ENCODE measurements around the gene SRSF10.
A peak's percentile ranks its signal among the peaks of the same experiment; 100 is the strongest.
"Not testable (repeated sequence)": the region's sequence is repeated elsewhere in the genome, so short reads cannot be mapped to it uniquely, and the experiment has no call there.

The SRSF10 gene

GRCh38 chr1:23958040-23958809, 21.9 kb downstream of the SRSF10 start:
- not testable (repeated sequence) for DNase-seq

- no peak for DNase-seq
Measured at GRCh38 chr1:23957096-23957495, 23.0 kb downstream of the SRSF10 start.

- no peak for DNase-seq
Measured at GRCh38 chr1:23953020-23953419, 27.1 kb downstream of the SRSF10 start.

GRCh38 chr1:23947366-23947765, 32.8 kb downstream of the SRSF10 start:
- DNase-seq, result no peak

GRCh38 chr1:23936481-23937176, 43.5 kb downstream of the SRSF10 start:
- DNase-seq, result no peak

- no peak for DNase-seq
Measured at GRCh38 chr1:23931491-23931880, 48.6 kb downstream of the SRSF10 start.

GRCh38 chr1:23930861-23931490, 49.2 kb downstream of the SRSF10 start:
- DNase-seq, result no peak

- DNase-seq, result no peak
Measured at GRCh38 chr1:23930270-23930669, 49.9 kb downstream of the SRSF10 start.

- no peak for DNase-seq
Measured at GRCh38 chr1:23928789-23929188, 51.3 kb downstream of the SRSF10 start.

- no peak for DNase-seq
Measured at GRCh38 chr1:23927097-23927496, 53.0 kb downstream of the SRSF10 start.

GRCh38 chr1:23925279-23925678, 54.8 kb downstream of the SRSF10 start:
- no peak for DNase-seq

- no peak for DNase-seq
Measured at GRCh38 chr1:23924601-23925000, 55.5 kb downstream of the SRSF10 start.

GRCh38 chr1:23923592-23924499, 56.3 kb downstream of the SRSF10 start:
- DNase-seq, result no peak

GRCh38 chr1:23922321-23922943, 57.7 kb downstream of the SRSF10 start:
- no peak for DNase-seq

GRCh38 chr1:23916209-23917131, 63.7 kb downstream of the SRSF10 start:
- peak; percentile 58 for DNase-seq

- no peak for DNase-seq
Measured at GRCh38 chr1:23915466-23915865, 64.7 kb downstream of the SRSF10 start.

- DNase-seq, result no peak
Measured at GRCh38 chr1:23914921-23915320, 65.2 kb downstream of the SRSF10 start.
